Measurements from ENCODE around the gene SLC25A22.

SLC25A22 gene

DNA sequence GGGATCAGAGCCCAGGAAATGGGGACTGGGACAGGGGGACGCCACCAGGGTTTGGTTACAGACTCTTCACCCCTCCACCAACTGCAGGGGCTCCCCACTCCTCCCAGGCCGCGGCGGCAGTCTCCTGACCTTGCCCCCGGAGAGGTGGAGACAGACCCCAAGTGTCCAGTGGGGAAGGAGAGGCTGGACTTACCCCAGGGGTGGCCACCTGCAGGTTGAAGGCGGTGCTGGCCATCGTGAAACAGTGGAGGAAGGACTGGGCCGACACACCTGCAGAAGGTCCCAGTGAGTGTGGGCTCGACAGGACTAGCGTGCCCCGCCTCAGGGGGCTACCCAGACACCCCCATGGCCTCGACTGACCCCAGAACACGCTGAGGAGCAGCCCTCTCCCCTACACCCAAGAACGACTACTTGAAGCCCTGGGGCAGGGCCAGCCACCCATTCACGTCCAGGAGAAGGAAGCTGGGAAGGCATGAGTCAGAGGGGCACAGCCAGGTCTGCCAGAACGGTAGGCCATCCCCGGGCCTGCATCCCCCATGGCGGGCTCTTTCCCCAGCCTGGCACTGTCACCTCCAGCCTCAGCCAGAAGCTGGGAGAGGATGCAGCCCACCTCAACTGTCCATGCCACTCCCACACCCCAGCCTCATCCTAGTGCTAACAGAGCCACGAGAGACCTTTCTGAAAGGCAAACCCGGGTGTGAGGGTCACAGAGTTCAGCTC lies 23.0 kb downstream of the SLC25A22 start:
- Histone ChIP-seq H3K4me2 (ENCODE audit: low read depth, low read length, poor library complexity, severe bottlenecking) (peak overlapping the region; percentile 93), H3K9ac (ENCODE audit: low read length) (no peak overlapping the region), H3K27ac (ENCODE audit: low read depth, low read length) (no peak overlapping the region), H3K9me3 (ENCODE audit: insufficient read depth, low read length) (no peaks in the 10 kb centered on the region), H2AFZ (ENCODE audit: low read depth, low read length, severe bottlenecking) (no peak overlapping the region), H3K9me2 (replicated peaks; ENCODE audit: insufficient read depth, low read length) (no peaks in the 10 kb centered on the region), H3K27me3 (ENCODE audit: low read length) (no peaks in the 10 kb centered on the region), H3F3A (ENCODE audit: insufficient read depth) (no peaks in the 10 kb centered on the region), H3K79me2 (ENCODE audit: insufficient read depth, low read length) (peaks cover 56% of the 10 kb centered on the region), H3K4me3 (ENCODE audit: insufficient read depth, low read length, poor library complexity, severe bottlenecking) (no peak overlapping the region), H3K36me3 (ENCODE audit: low read length) (no peaks in the 10 kb centered on the region), H4K20me1 (ENCODE audit: low read depth, low read length) (no peaks in the 10 kb centered on the region)
- TF ChIP-seq, protein P1, sequence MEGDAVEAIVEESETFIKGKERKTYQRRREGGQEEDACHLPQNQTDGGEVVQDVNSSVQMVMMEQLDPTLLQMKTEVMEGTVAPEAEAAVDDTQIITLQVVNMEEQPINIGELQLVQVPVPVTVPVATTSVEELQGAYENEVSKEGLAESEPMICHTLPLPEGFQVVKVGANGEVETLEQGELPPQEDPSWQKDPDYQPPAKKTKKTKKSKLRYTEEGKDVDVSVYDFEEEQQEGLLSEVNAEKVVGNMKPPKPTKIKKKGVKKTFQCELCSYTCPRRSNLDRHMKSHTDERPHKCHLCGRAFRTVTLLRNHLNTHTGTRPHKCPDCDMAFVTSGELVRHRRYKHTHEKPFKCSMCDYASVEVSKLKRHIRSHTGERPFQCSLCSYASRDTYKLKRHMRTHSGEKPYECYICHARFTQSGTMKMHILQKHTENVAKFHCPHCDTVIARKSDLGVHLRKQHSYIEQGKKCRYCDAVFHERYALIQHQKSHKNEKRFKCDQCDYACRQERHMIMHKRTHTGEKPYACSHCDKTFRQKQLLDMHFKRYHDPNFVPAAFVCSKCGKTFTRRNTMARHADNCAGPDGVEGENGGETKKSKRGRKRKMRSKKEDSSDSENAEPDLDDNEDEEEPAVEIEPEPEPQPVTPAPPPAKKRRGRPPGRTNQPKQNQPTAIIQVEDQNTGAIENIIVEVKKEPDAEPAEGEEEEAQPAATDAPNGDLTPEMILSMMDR (IDR thresholded peaks at IDR 0.05; ENCODE audit: insufficient read depth, low read length, poor library complexity, severe bottlenecking), result no peak
- no peak for TF ChIP-seq EZH2phosphoT487 (conservative IDR thresholded peaks at IDR 0.05; ENCODE audit: low read length)

DNA sequence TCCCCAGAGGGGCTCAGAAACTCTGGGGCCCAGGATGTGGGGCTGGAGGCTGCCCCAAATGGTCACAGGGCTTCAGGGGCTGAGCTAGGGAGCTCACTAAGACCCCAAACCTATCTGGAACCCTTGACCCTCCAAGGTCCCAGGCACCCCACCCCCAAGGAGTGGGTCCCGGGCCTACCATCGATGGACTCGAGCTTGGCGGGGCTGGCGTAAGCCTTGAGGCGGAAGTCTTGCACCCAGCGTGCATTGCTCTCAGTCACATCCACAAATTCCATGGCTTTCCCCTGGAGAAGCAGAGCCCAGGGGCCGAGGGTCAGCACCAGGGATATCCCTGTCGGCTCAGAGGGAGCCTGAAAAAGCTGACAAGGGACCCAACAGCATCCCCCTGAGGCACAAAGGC lies 24.3 kb downstream of the SLC25A22 start:
- Histone ChIP-seq H3K9ac (ENCODE audit: low read length) (no peak overlapping the region), H3K36me3 (ENCODE audit: low read length) (no peaks in the 10 kb centered on the region), H3K27me3 (ENCODE audit: low read length) (no peaks in the 10 kb centered on the region), H3K79me2 (ENCODE audit: insufficient read depth, low read length) (peaks cover 56% of the 10 kb centered on the region), H3K9me2 (replicated peaks; ENCODE audit: insufficient read depth, low read length) (no peaks in the 10 kb centered on the region), H4K20me1 (ENCODE audit: low read depth, low read length) (no peaks in the 10 kb centered on the region), H3K9me3 (ENCODE audit: insufficient read depth, low read length) (no peaks in the 10 kb centered on the region), H3K4me2 (ENCODE audit: low read depth, low read length, poor library complexity, severe bottlenecking) (no peak overlapping the region), H3F3A (ENCODE audit: insufficient read depth) (no peaks in the 10 kb centered on the region), H3K4me3 (ENCODE audit: insufficient read depth, low read length, poor library complexity, severe bottlenecking) (no peak overlapping the region), H3K27ac (ENCODE audit: low read depth, low read length) (no peak overlapping the region), H2AFZ (ENCODE audit: low read depth, low read length, severe bottlenecking) (no peak overlapping the region)
- TF ChIP-seq, protein P1 (IDR thresholded peaks at IDR 0.05; ENCODE audit: insufficient read depth, low read length, poor library complexity, severe bottlenecking), result no peak
- TF ChIP-seq EZH2phosphoT487 (conservative IDR thresholded peaks at IDR 0.05; ENCODE audit: low read length), result no peak

DNA sequence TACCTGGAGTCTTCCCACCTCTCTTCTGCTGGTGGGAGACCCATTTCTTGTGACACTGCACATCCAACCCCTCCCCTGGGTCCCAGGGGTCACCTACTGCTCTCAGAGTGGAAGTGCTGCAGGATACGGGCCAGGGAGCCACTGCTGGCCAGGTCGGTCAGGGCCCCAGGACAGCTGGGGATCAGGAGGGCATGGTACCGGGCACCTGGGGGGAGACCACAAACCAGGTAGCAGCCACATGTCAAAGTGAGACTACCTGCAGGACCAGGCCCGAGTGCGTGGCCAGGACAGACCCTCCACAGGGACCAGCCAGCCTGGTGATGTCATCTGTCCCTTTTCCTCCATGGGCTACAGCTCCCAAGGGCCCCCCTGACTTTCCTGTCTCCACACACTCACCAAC lies 24.7 kb downstream of the SLC25A22 start:
- TF ChIP-seq, protein P1 (IDR thresholded peaks at IDR 0.05; ENCODE audit: insufficient read depth, low read length, poor library complexity, severe bottlenecking), result no peak
- no peak for TF ChIP-seq EZH2phosphoT487 (conservative IDR thresholded peaks at IDR 0.05; ENCODE audit: low read length)
- Histone ChIP-seq H3K4me3 (ENCODE audit: insufficient read depth, low read length, poor library complexity, severe bottlenecking) (no peak overlapping the region), H3K27ac (ENCODE audit: low read depth, low read length) (no peak overlapping the region), H3K27me3 (ENCODE audit: low read length) (no peaks in the 10 kb centered on the region), H3K9ac (ENCODE audit: low read length) (no peak overlapping the region), H3K36me3 (ENCODE audit: low read length) (no peaks in the 10 kb centered on the region), H3K79me2 (ENCODE audit: insufficient read depth, low read length) (peaks cover 54% of the 10 kb centered on the region), H3F3A (ENCODE audit: insufficient read depth) (no peaks in the 10 kb centered on the region), H3K9me2 (replicated peaks; ENCODE audit: insufficient read depth, low read length) (no peaks in the 10 kb centered on the region), H4K20me1 (ENCODE audit: low read depth, low read length) (no peaks in the 10 kb centered on the region), H3K9me3 (ENCODE audit: insufficient read depth, low read length) (no peaks in the 10 kb centered on the region), H2AFZ (ENCODE audit: low read depth, low read length, severe bottlenecking) (no peak overlapping the region), H3K4me2 (ENCODE audit: low read depth, low read length, poor library complexity, severe bottlenecking) (no peak overlapping the region)
